Measurements from ENCODE around the gene NUAK1. TPM values are rescaled to one million over a fixed set of nuclear protein-coding genes. Genes with fewer than 3 reads are reported as not detected.

NUAK1 gene
- total RNA-seq, 4 donors from 2014 or later, result 0.75 to 14.7 (median 3.5) TPM

DNA sequence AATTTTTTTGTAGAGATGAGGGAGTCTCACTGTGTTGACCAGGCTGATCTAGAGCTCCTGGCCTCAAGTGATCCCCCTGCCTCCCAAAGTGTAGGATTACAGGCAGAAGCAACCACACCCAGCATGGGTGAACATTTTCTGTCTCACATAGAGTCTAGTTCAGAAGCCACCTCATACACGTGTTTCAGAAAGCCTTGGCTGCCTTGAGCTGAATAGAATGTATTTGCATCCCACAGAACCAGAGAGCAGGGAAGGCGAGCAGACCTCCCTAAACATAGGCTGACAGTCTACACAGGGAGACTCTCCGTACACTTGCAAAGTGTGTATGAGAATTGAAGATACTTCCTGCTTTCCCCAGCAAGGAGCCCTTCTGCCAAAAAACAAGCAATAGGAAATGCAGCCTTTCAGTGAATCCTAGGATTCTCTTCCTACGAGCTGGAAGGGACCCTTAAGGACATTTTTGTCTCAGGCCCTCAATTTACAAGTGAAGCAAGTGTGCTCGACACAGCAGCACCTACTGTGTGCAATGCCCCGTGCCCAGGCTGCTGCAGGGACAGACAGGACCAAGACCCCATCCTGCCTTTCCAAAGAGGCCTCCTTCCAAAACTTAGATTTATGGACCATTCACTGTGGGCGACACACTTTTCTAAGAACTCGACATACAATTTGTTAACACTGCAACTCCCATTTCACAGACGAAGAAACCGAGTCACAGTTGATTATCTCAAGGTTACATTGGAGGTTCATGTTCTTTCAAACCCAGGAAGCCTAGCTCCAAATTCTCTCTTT, 11.2 kb downstream of the NUAK1 start:
- Histone ChIP-seq H3K4me1 (peaks cover 4 to 38% (median 10%) of the 10 kb centered on the region in 4 donors), H3K9me3 (no peaks in the 10 kb centered on the region), H3K4me3 (no peak overlapping the region), H3K27ac (peak overlapping the region; percentile 40 to 59 (median 46)), H3K36me3 (no peaks in the 10 kb centered on the region), H3K27me3 (no peaks in the 10 kb centered on the region)
- intact Hi-C loops (cut with DNase I; ENCODE audit: low total_unique reads), result no loop called here
- no peak for TF ChIP-seq POLR2AphosphoS5 (IDR thresholded peaks at IDR 0.05)
- TF ChIP-seq CTCF (IDR thresholded peaks at IDR 0.05), result no peak
- no peak for TF ChIP-seq POLR2A (IDR thresholded peaks at IDR 0.05)
- TF ChIP-seq EP300 (IDR thresholded peaks at IDR 0.05; ENCODE audit: low read depth), result no peak
- 75 to 82% methylated on average over 9 to 10 of the region's 10 CpGs for WGBS, 2 donors (ENCODE audit: low coverage in 1 of 2)
- in situ Hi-C loops (cut with MboI; ENCODE audit: low pct_ligation_motif_present in 1 of 4, low pct_unique_long_range_greater_than_20kb in 1 of 4, low sequenced_read_pairs in 3 of 4), result loop anchor here in 3 of 4 donors (25.0 kb wide), 1 partner anchor 415 kb away; no protein-coding TSS in a partner anchor
- no peak for DNase-seq

- H3K27ac ChIP-seq, result peak overlapping the region; percentile 40 to 59 (median 46)
- no peak for TF ChIP-seq POLR2A (IDR thresholded peaks at IDR 0.05)
- TF ChIP-seq EP300 (IDR thresholded peaks at IDR 0.05; ENCODE audit: low read depth), result no peak
- peak in 1 of 3 donors; percentile 13 for TF ChIP-seq POLR2AphosphoS5 (IDR thresholded peaks at IDR 0.05)
- no peak for TF ChIP-seq CTCF (IDR thresholded peaks at IDR 0.05)
- 90 to 100% methylated on average over 2 of the region's 2 CpGs for WGBS, 2 donors (ENCODE audit: low coverage in 1 of 2)
Observed at GRCh38 chr12:106126441-106127337, 12.1 kb downstream of the NUAK1 start.

DNA sequence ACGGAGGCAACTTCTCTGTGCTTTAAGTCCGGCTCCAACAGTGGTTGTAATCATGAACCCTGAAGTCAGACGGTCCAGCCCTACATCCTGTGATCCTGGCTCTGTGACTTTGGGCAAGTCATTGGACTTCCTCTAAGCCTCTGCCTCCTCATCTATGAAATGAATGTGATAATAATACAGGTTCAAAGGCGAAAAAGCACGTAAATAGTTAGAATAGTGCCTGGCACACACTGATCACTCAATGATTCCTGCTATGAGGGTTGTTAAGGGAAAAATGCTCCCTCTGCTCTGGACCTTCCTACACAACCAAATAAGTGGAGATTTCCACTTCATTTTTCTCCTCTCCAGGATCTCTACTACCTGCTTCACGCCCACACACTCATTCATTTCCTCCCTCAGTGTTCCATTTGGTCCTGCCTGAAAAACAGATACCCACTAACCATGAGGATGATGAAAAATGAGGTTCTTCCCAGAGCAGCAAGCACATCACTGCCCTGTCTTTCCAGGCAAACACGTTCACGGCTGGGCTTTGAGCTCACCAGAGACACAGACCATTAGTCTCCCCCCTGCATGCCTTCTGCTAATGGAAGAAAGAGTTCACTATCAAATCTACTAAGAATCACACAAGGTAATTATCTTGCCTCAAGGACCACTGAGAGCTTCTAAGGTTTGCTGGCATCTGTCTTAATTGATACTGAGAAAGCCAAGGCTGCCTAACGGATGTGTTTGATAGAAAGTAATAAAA, 13.2 kb downstream of the NUAK1 start:
- Histone ChIP-seq H3K4me3 (no peak overlapping the region), H3K27ac (peak overlapping the region in 2 of 4 donors; percentile 5 to 51), H3K27me3 (no peaks in the 10 kb centered on the region), H3K9me3 (no peaks in the 10 kb centered on the region), H3K36me3 (no peaks in the 10 kb centered on the region), H3K4me1 (peaks cover 0 to 35% (median 11%) of the 10 kb centered on the region in 4 donors)
- in situ Hi-C loops (cut with MboI; ENCODE audit: low pct_ligation_motif_present in 1 of 4, low pct_unique_long_range_greater_than_20kb in 1 of 4, low sequenced_read_pairs in 3 of 4), result loop anchor here in 3 of 4 donors (25.0 kb wide), 1 partner anchor 413 kb away; no protein-coding TSS in a partner anchor
- WGBS, 2 donors (ENCODE audit: low coverage in 1 of 2), result 86 to 87% methylated on average over 5 to 9 of the region's 9 CpGs
- DNase-seq, result no peak
- intact Hi-C loops (cut with DNase I; ENCODE audit: low total_unique reads), result no loop called here
- TF ChIP-seq POLR2AphosphoS5 (IDR thresholded peaks at IDR 0.05), result no peak
- TF ChIP-seq POLR2A (IDR thresholded peaks at IDR 0.05), result no peak
- no peak for TF ChIP-seq EP300 (IDR thresholded peaks at IDR 0.05; ENCODE audit: low read depth)
- no peak for TF ChIP-seq CTCF (IDR thresholded peaks at IDR 0.05)

More at GRCh38 chr12:106126441-106127337, 12.1 kb downstream of the NUAK1 start:
- H3K9me3 ChIP-seq, result no peaks in the 10 kb centered on the region
- no peaks in the 10 kb centered on the region for H3K27me3 ChIP-seq
- no peak for DNase-seq
- no peak overlapping the region for H3K4me3 ChIP-seq
- intact Hi-C loops (cut with DNase I; ENCODE audit: low total_unique reads), result no loop called here
- in situ Hi-C loops (cut with MboI; ENCODE audit: low pct_ligation_motif_present in 1 of 4, low pct_unique_long_range_greater_than_20kb in 1 of 4, low sequenced_read_pairs in 3 of 4), result loop anchor here in 3 of 4 donors (25.0 kb wide), 1 partner anchor 414 kb away; no protein-coding TSS in a partner anchor
- peaks cover 0 to 35% (median 10%) of the 10 kb centered on the region in 4 donors for H3K4me1 ChIP-seq
- no peaks in the 10 kb centered on the region for H3K36me3 ChIP-seq
